Measurements from ENCODE around the gene NAV3. TPM values are rescaled to one million over a fixed set of nuclear protein-coding genes. Genes with fewer than 3 reads are reported as not detected.

The NAV3 gene
- 10 to 100 TPM in 1 of 3 donors, 1 to 10 TPM in 2; 8.4 to 10.5 (median 9.0) TPM for polyA plus RNA-seq (ENCODE audit: insufficient read length in 3 of 3)

- DNase-seq (ENCODE audit: low read depth in 3 of 3, low spot score in 2 of 3), result peak; percentile 57 to 71 (median 67)
Measured at GRCh38 chr12:77830583-77831351, at the start of gene NAV3. Gene NAV3, plus strand, starts transcription at chr12:77830894. Its CDS starts 568 bp downstream, at chr12:77831462.

GRCh38 chr12:77782034-77782433 is 48.7 kb upstream of the NAV3 start:
- no peak for DNase-seq (ENCODE audit: low read depth in 3 of 3, low spot score in 2 of 3)

- DNase-seq (ENCODE audit: low read depth in 3 of 3, low spot score in 2 of 3), result no peak
Measured at GRCh38 chr12:77782766-77783165, 47.9 kb upstream of the NAV3 start.

- DNase-seq (ENCODE audit: low read depth in 3 of 3, low spot score in 2 of 3), result no peak
Measured at GRCh38 chr12:77785211-77785610, 45.5 kb upstream of the NAV3 start.

- DNase-seq (ENCODE audit: low read depth in 3 of 3, low spot score in 2 of 3), result no peak
Measured at GRCh38 chr12:77786675-77787074, 44.0 kb upstream of the NAV3 start.

- DNase-seq (ENCODE audit: low read depth in 3 of 3, low spot score in 2 of 3), result no peak
Measured at GRCh38 chr12:77788231-77789168, 42.2 kb upstream of the NAV3 start.

- no peak for DNase-seq (ENCODE audit: low read depth in 3 of 3, low spot score in 2 of 3)
Measured at GRCh38 chr12:77795699-77796098, 35.0 kb upstream of the NAV3 start.

GRCh38 chr12:77796775-77797174 is 33.9 kb upstream of the NAV3 start:
- DNase-seq (ENCODE audit: low read depth in 3 of 3, low spot score in 2 of 3), result no peak

GRCh38 chr12:77800501-77800900 is 30.2 kb upstream of the NAV3 start:
- DNase-seq (ENCODE audit: low read depth in 3 of 3, low spot score in 2 of 3), result no peak

- no peak for DNase-seq (ENCODE audit: low read depth in 3 of 3, low spot score in 2 of 3)
Measured at GRCh38 chr12:77808534-77808933, 22.2 kb upstream of the NAV3 start.

- DNase-seq (ENCODE audit: low read depth in 3 of 3, low spot score in 2 of 3), result no peak
Measured at GRCh38 chr12:77813558-77813957, 17.1 kb upstream of the NAV3 start.

- no peak for DNase-seq (ENCODE audit: low read depth in 3 of 3, low spot score in 2 of 3)
Measured at GRCh38 chr12:77814386-77814785, 16.3 kb upstream of the NAV3 start.

- no peak for DNase-seq (ENCODE audit: low read depth in 3 of 3, low spot score in 2 of 3)
Measured at GRCh38 chr12:77816196-77816595, 14.5 kb upstream of the NAV3 start.

- DNase-seq (ENCODE audit: low read depth in 3 of 3, low spot score in 2 of 3), result no peak
Measured at GRCh38 chr12:77817276-77817675, 13.4 kb upstream of the NAV3 start.

- no peak for DNase-seq (ENCODE audit: low read depth in 3 of 3, low spot score in 2 of 3)
Measured at GRCh38 chr12:77818351-77818750, 12.3 kb upstream of the NAV3 start.

GRCh38 chr12:77821699-77822203 is 8.9 kb upstream of the NAV3 start:
- DNase-seq (ENCODE audit: low read depth in 3 of 3, low spot score in 2 of 3), result no peak

- DNase-seq (ENCODE audit: low read depth in 3 of 3, low spot score in 2 of 3), result no peak
Measured at GRCh38 chr12:77833329-77833728, 2.6 kb downstream of the NAV3 start.

- no peak for DNase-seq (ENCODE audit: low read depth in 3 of 3, low spot score in 2 of 3)
Measured at GRCh38 chr12:77834618-77835017, 3.9 kb downstream of the NAV3 start.

- DNase-seq (ENCODE audit: low read depth in 3 of 3, low spot score in 2 of 3), result no peak
Measured at GRCh38 chr12:77835969-77836368, 5.3 kb downstream of the NAV3 start.

- DNase-seq (ENCODE audit: low read depth in 3 of 3, low spot score in 2 of 3), result no peak
Measured at GRCh38 chr12:77837876-77838291, 7.2 kb downstream of the NAV3 start.

- DNase-seq (ENCODE audit: low read depth in 3 of 3, low spot score in 2 of 3), result no peak
Measured at GRCh38 chr12:77841521-77841920, 10.8 kb downstream of the NAV3 start.
